Gastrocnemius medialis (tissue), 4 donors: ENCODE measurements around the gene PLXND1. TPM values are rescaled to one million over a fixed set of nuclear protein-coding genes. Genes with fewer than 3 reads are reported as not detected.
A peak's percentile ranks its signal among the peaks of the same experiment; 100 is the strongest.

Source experiments
- ATAC-seq, 2 donors: fragments of 150-250 bp; one replicate each; pipeline ENCODE4 v1.9.1; 2016
- DNase-seq, 2 donors: peaks; one replicate each; pipeline ENCODE4 v3.0.0-alpha.2; 2019
- H3K27ac ChIP-seq, 4 donors: fragments of 200-600 bp; sonication (generic); 1 replicate in 1 of 4; 2 replicates in 3 of 4; pipeline ENCODE4 v1.5.1; 2016 to 2018; ENCODE audit warnings: mild to moderate bottlenecking in 2 of 4, moderate library complexity in 1 of 4
- H3K27me3 ChIP-seq, 3 donors: fragments of 200-600 bp; sonication (generic) in 2 of 3; 1 replicate in 1 of 3; 2 replicates in 2 of 3; pipeline versions ENCODE4 v1.5.1 to v1.6.0; 2016 to 2019; ENCODE audit warnings: mild to moderate bottlenecking in 1 of 3, moderate library complexity in 1 of 3
- H3K36me3 ChIP-seq, 2 donors: fragments of 200-600 bp; sonication (generic) in 1 of 2; one replicate each; pipeline ENCODE4 v1.5.1; 2017 to 2018
- H3K4me1 ChIP-seq, 2 donors: fragments of 200-600 bp; sonication (generic) in 1 of 2; one replicate each; pipeline ENCODE4 v1.5.1; 2016 to 2017; ENCODE audit warnings: mild to moderate bottlenecking in 2 of 2
- H3K4me3 ChIP-seq, 4 donors: fragments of 200-600 bp; sonication (generic) in 3 of 4; 1 replicate in 1 of 4; 2 replicates in 3 of 4; pipeline ENCODE4 v1.5.1; 2016 to 2019; ENCODE audit warnings: mild to moderate bottlenecking in 2 of 4
- H3K9me3 ChIP-seq, 3 donors: fragments of 200-600 bp; sonication (generic) in 2 of 3; 1 replicate in 1 of 3; 2 replicates in 2 of 3; pipeline ENCODE4 v1.5.1; 2016 to 2019
- CTCF ChIP-seq, 5 experiments: fragments of 450-650 bp in 3 of 5; fragments of 200-600 bp in 2 of 5; sonication (generic) in 2 of 5; IDR thresholded peaks in 4 of 5; conservative IDR thresholded peaks in 1 of 5; 1 replicate in 4 of 5; 2 replicates in 1 of 5; pipeline ENCODE4 v1.5.1; 2016 to 2019; ENCODE audit warnings: antibody characterized with exemption in 5 of 5, mild to moderate bottlenecking in 3 of 5, moderate library complexity in 3 of 5
- POLR2A ChIP-seq, 2 donors: fragments of 450-650 bp; IDR thresholded peaks; one replicate each; pipeline ENCODE4 v1.6.1; 2017; ENCODE audit warnings: antibody characterized with exemption in 2 of 2, mild to moderate bottlenecking in 2 of 2, moderate library complexity in 2 of 2
- in situ Hi-C, 4 donors: fragments of 200-750 bp; cut with MboI; loops; one replicate each; pipeline versions ENCODE4 v1.15.0 to v1.8.0; 2017; ENCODE audit warnings: low sequenced_read_pairs in 4 of 4
- intact Hi-C: fragments of 100-400 bp; cut with DNase I; formaldehyde crosslinking; loops from one replicate; pipeline ENCODE4 v1.15.1; 2023; ENCODE audit warnings: low total_unique reads
- total RNA-seq, 4 donors: library from RNA; depleted of rRNA; stranded (reverse); fragments of >200 nt; gene quantifications; one replicate each; pipeline versions ENCODE4 v1.1.0 to v1.2.3, GENCODE V29; 2016

Gene PLXND1
- total RNA-seq, 4 donors from 2014 or later = 15.7 to 70.9 (median 19.9) TPM

- peak overlapping the region in 1 of 4 donors; percentile 10 for H3K27ac ChIP-seq
- in situ Hi-C loops (no loop called here), intact Hi-C loops (no loop called here)
- H3K36me3 ChIP-seq = no peaks in the 10 kb centered on the region
- no peaks in the 10 kb centered on the region for H3K27me3 ChIP-seq
- ATAC-seq = peak in 1 of 2 donors; percentile 13
- H3K4me1 ChIP-seq = peaks cover 0 to 9% of the 10 kb centered on the region in 2 donors
- TF ChIP-seq CTCF (IDR thresholded peaks at IDR 0.05 in 4 of 5, conservative IDR thresholded peaks at IDR 0.05 in 1 of 5) (no peak), POLR2A (IDR thresholded peaks at IDR 0.05) (no peak)
- H3K4me3 ChIP-seq = no peak overlapping the region
- H3K9me3 ChIP-seq = no peaks in the 10 kb centered on the region
- no peak for DNase-seq
These were observed 39.2 kb downstream of the PLXND1 start for GRCh38 chr3:129567176-129567705.

- Histone ChIP-seq H3K4me3 (no peak overlapping the region), H3K4me1 (peaks cover 3 to 9% of the 10 kb centered on the region in 2 donors), H3K9me3 (no peaks in the 10 kb centered on the region), H3K27me3 (no peaks in the 10 kb centered on the region), H3K27ac (no peak overlapping the region), H3K36me3 (no peaks in the 10 kb centered on the region)
- intact Hi-C loops (no loop called here), in situ Hi-C loops (no loop called here)
- no peak for ATAC-seq
- TF ChIP-seq CTCF (IDR thresholded peaks at IDR 0.05 in 4 of 5, conservative IDR thresholded peaks at IDR 0.05 in 1 of 5) (no peak), POLR2A (IDR thresholded peaks at IDR 0.05) (no peak)
- no peak for DNase-seq
These were observed 40.6 kb downstream of the PLXND1 start for GRCh38 chr3:129565902-129566301.

DNA sequence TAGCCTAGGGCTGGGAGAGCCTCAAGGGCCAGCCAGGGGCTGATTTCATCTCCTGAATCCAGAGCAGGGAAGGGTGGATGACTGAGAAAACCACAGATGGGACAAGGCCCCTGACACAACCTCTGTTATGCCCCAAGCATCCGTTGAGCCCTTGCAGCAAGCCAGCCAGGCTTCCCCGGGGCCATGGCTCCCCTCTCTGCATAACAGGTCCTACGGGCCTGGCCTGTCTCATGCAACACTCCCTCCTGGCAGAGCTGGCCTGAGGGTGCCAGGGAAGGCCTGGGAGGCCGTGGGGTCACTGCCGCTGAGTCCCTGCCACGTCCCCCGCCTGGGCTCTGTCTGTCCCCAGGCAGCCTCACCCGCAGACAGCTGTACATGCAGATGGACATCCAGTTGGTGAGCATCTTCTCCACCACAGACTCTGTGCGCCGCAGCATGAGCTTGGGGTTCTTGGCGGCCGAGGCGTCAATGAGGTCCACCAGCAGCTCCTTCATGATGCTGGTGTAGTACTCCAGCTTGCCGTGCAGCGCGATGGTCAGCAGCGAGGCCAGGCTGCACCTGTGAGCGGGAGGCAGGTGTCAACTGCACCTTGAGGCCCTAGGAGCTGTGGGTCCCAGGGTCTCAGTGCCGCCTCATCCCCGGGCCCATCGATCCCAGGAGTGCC, 41.4 kb downstream of the PLXND1 start:
- DNase-seq = no peak
- Histone ChIP-seq H3K9me3 (no peaks in the 10 kb centered on the region), H3K4me3 (no peak overlapping the region), H3K27me3 (no peaks in the 10 kb centered on the region), H3K27ac (peak overlapping the region in 1 of 4 donors; percentile 34), H3K36me3 (no peaks in the 10 kb centered on the region), H3K4me1 (peaks cover 10 to 13% of the 10 kb centered on the region in 2 donors)
- ATAC-seq = no peak
- in situ Hi-C loops (no loop called here), intact Hi-C loops (no loop called here)
- TF ChIP-seq CTCF (IDR thresholded peaks at IDR 0.05 in 4 of 5, conservative IDR thresholded peaks at IDR 0.05 in 1 of 5) (no peak), POLR2A (IDR thresholded peaks at IDR 0.05) (no peak)

- Histone ChIP-seq H3K4me3 (no peak overlapping the region), H3K27me3 (no peaks in the 10 kb centered on the region), H3K9me3 (no peaks in the 10 kb centered on the region), H3K27ac (peak overlapping the region; percentile 38 to 52 (median 42)), H3K4me1 (peaks cover 12 to 20% of the 10 kb centered on the region in 2 donors), H3K36me3 (no peaks in the 10 kb centered on the region)
- in situ Hi-C loops (no loop called here), intact Hi-C loops (no loop called here)
- ATAC-seq (no peak), DNase-seq (no peak)
- TF ChIP-seq CTCF (IDR thresholded peaks at IDR 0.05 in 4 of 5, conservative IDR thresholded peaks at IDR 0.05 in 1 of 5) = no peak
- no peak for TF ChIP-seq POLR2A (IDR thresholded peaks at IDR 0.05)
These were observed 42.5 kb downstream of the PLXND1 start for GRCh38 chr3:129563850-129564535.
